ENCODE measurements around the gene STEAP2. TPM values are rescaled to one million over a fixed set of nuclear protein-coding genes. Genes with fewer than 3 reads are reported as not detected.
"Not testable (repeated sequence)": the region's sequence is repeated elsewhere in the genome, so short reads cannot be mapped to it uniquely, and the experiment has no call there.

STEAP2 gene
- polyA plus RNA-seq, 1 experiment: 6.4 TPM

DNA sequence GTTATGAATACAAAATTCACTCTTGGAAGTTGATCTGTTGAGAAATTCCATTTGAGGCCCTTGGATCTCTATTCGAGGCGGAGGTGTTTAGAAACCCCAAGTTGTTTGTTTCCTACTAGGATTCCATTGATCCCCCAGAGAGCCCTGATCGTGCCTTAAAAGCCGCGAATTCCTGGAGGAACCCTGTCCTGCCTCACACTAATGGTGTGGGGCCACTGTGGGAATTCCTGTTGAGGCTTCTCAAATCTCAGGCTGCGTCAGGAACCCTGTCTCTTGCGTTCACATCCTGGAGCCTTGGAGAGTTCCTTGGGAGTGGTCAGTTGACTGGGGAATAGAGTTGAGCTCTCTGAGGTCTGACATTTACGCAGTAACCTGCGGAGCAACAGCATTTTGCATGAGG, 34.6 kb downstream of the STEAP2 start:
- TF ChIP-seq, protein P1, sequence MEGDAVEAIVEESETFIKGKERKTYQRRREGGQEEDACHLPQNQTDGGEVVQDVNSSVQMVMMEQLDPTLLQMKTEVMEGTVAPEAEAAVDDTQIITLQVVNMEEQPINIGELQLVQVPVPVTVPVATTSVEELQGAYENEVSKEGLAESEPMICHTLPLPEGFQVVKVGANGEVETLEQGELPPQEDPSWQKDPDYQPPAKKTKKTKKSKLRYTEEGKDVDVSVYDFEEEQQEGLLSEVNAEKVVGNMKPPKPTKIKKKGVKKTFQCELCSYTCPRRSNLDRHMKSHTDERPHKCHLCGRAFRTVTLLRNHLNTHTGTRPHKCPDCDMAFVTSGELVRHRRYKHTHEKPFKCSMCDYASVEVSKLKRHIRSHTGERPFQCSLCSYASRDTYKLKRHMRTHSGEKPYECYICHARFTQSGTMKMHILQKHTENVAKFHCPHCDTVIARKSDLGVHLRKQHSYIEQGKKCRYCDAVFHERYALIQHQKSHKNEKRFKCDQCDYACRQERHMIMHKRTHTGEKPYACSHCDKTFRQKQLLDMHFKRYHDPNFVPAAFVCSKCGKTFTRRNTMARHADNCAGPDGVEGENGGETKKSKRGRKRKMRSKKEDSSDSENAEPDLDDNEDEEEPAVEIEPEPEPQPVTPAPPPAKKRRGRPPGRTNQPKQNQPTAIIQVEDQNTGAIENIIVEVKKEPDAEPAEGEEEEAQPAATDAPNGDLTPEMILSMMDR (IDR thresholded peaks at IDR 0.05; ENCODE audit: low read depth, low read length): no peak
- CTCF ChIA-PET: interaction anchor here (0.6 to 1.6 kb wide), 4 partner anchors 35 to 181 kb away, joined by 3 to 6 read pairs (median 4); partner anchors contain the start of genes STEAP1 and STEAP2
- H3K9me3 ChIP-seq (ENCODE audit: control insufficient read depth, insufficient read depth, low read length): no peaks in the 10 kb centered on the region; the same call in 1 of the 2 replicates
- no peak overlapping the region for H3K27ac ChIP-seq (ENCODE audit: low read depth, low read length)
- H3K27me3 ChIP-seq (ENCODE audit: control insufficient read depth, insufficient read depth, low read length): no peaks in the 10 kb centered on the region
- H3K4me3 ChIP-seq (ENCODE audit: low read depth, low read length): no peak overlapping the region
- no peak for DNase-seq (ENCODE audit: low read depth, low spot score)
- POLR2A ChIA-PET: no interaction called here

DNA sequence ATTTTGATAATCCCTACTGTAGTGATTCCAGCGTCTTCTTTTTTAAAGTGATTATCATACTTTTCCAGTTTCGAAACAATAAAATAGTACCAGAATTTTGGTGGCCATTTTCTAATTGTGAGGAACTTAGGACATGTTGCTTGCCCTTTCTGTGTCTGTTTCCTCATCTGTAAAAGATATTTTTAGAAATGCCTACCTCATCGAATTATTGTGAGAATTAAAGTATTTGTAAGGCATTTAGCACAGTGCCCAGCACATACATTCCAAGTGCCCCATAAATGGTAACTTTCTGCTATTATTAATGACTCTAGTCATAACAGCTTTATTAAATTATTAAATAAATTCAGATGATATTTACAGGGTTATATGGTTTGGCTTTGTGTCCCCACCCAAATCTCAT, 37.2 kb downstream of the STEAP2 start:
- ChIA-PET POLR2A (no interaction called here), CTCF (interaction anchor here (1.2 kb wide), 1 partner anchor 37 kb away, joined by 3 read pairs; the partner anchor contains the start of gene STEAP2)
- DNase-seq (ENCODE audit: low read depth, low spot score): no peak

DNA sequence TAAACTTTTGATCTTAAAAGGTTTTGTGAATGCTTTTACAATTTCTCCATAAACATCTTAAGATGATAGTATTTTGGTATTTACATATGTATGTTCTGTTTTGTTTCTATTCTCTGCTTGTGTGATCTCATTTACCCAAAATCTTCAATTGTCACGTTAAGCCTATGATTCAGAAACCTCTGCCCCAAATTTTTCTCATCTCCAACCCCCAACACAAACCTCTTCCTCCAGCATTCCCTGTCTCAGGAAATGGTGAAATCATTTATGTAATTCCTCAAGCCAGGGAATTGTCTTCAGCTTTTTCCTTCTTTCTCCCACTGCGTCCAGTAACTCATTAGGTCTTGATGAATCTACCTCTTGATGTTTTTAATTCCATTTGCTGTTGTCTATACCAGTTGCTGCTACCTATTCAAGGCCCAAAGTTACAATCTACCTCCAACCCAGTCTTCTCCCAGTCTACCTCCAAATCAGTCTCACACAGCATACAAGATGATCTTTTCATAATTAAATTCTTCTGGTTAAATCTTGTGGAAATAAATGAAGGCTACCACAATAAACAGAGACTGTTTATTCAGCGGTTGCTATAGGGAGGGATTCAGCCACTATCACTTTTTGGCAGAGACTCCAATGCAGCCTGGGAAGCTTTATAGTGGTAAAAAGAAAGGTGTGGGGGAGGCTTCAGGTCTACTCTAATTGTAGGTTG, 39.2 kb downstream of the STEAP2 start:
- Histone ChIP-seq H3K27me3 (ENCODE audit: control insufficient read depth, insufficient read depth, low read length) (no peaks in the 10 kb centered on the region), H3K9me3 (ENCODE audit: control insufficient read depth, insufficient read depth, low read length) (no peaks in the 10 kb centered on the region), H3K27ac (ENCODE audit: low read depth, low read length) (no peak overlapping the region), H3K4me3 (ENCODE audit: low read depth, low read length) (no peak overlapping the region)
- ChIA-PET POLR2A (no interaction called here), CTCF (interaction anchor here (0.6 to 1.9 kb wide), 2 partner anchors 17 to 97 kb away, joined by 3 to 6 read pairs; partner anchors contain the start of gene STEAP1)
- no peak for DNase-seq (ENCODE audit: low read depth, low spot score)
- TF ChIP-seq, protein P1 (IDR thresholded peaks at IDR 0.05; ENCODE audit: low read depth, low read length): no peak

More for the DNA sequence above, 37.2 kb downstream of the STEAP2 start:
- Histone ChIP-seq H3K27me3 (ENCODE audit: control insufficient read depth, insufficient read depth, low read length) (no peaks in the 10 kb centered on the region), H3K27ac (ENCODE audit: low read depth, low read length) (no peak overlapping the region), H3K4me3 (ENCODE audit: low read depth, low read length) (no peak overlapping the region), H3K9me3 (ENCODE audit: control insufficient read depth, insufficient read depth, low read length) (no peaks in the 10 kb centered on the region; the same call in 1 of the 2 replicates)
- TF ChIP-seq, protein P1 (IDR thresholded peaks at IDR 0.05; ENCODE audit: low read depth, low read length): no peak

DNA sequence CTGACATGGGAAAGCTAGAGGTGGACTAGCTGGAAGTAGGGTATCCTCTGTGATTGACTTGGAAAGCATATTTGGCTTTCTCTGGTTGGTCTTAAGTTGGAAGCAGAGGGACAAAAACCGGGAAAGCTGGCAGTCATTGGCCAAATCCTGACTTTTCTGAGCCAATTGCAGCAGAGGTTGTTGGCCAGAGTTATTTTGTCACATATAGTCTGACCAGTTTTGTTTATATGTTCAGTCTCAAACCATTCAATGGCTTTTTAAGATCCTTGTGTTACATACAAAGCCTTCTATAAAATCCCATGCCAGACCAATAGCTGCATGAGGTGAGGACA, 39.7 kb downstream of the STEAP2 start:
- TF ChIP-seq, protein P1 (IDR thresholded peaks at IDR 0.05; ENCODE audit: low read depth, low read length): no peak
- Histone ChIP-seq H3K27ac (ENCODE audit: low read depth, low read length) (no peak overlapping the region), H3K27me3 (ENCODE audit: control insufficient read depth, insufficient read depth, low read length) (no peaks in the 10 kb centered on the region), H3K9me3 (ENCODE audit: control insufficient read depth, insufficient read depth, low read length) (no peaks in the 10 kb centered on the region), H3K4me3 (ENCODE audit: low read depth, low read length) (no peak overlapping the region)
- ChIA-PET CTCF (interaction anchor here (0.7 to 1.9 kb wide), 3 partner anchors 40 to 515 kb away, joined by 5 to 7 read pairs (median 6); partner anchors contain the start of genes STEAP1 and STEAP2), POLR2A (no interaction called here)
- DNase-seq (ENCODE audit: low read depth, low spot score): no peak

DNA sequence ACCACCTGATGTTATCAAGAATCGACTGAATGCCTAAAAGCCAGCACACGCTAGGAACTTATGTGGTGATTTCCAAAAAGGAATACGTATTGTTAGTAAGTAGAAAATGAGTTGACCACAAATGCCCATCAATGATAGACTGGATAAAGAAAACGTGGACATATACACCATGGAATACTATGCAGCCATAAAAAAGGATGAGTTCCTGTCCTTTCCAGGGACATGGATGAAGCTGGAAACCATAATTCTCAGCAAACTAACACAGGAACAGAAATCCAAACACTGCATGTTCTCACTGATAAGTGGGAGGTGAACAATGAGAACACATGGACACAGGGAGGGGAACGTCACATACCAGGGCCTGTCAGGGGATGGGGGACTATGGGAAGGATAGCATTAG, 44.5 kb downstream of the STEAP2 start:
- H3K4me3 ChIP-seq (ENCODE audit: low read depth, low read length); DNase-seq (ENCODE audit: low read depth, low spot score); H3K27me3 ChIP-seq (ENCODE audit: control insufficient read depth, insufficient read depth, low read length); POLR2A ChIA-PET; H3K9me3 ChIP-seq (ENCODE audit: control insufficient read depth, insufficient read depth, low read length); H3K27ac ChIP-seq (ENCODE audit: low read depth, low read length): not testable (repeated sequence)
- CTCF ChIA-PET: interaction anchor here (1.6 kb wide), 1 partner anchor 102 kb away, joined by 14 read pairs; the partner anchor contains the start of gene STEAP1

Measured in AG04450 (cell line).